H9 (cell line): ENCODE data around the gene SPATA31E1. TPM values are rescaled to one million over a fixed set of nuclear protein-coding genes. Genes with fewer than 3 reads are reported as not detected.

Source experiments
- DNase-seq: peaks from one replicate; pipeline ENCODE4 v3.0.0-alpha.2; 2017
- H2AFZ ChIP-seq: one replicate; pipeline ENCODE4 v1.6.1; 2013; ENCODE audit warnings: mild to moderate bottlenecking, low read length, control low read depth, moderate library complexity
- H2AK5ac ChIP-seq: 2 replicates; pipeline ENCODE4 v1.6.1; 2013; ENCODE audit warnings: low read length, control low read depth, mixed read lengths; ENCODE audit not compliant: insufficient read length
- H2BK120ac ChIP-seq: one replicate; pipeline ENCODE4 v1.6.1; 2013; ENCODE audit warnings: low read depth, mild to moderate bottlenecking, low read length, control low read depth, inconsistent platforms; ENCODE audit not compliant: poor library complexity, severe bottlenecking
- H2BK12ac ChIP-seq: 2 replicates; pipeline ENCODE4 v1.6.1; 2013; ENCODE audit warnings: low read length, control low read depth, mixed read lengths, low read depth; ENCODE audit not compliant: insufficient read length
- H2BK15ac ChIP-seq: 2 replicates; pipeline ENCODE4 v1.6.1; 2013; ENCODE audit warnings: low read depth, low read length, control low read depth
- H2BK20ac ChIP-seq: one replicate; pipeline ENCODE4 v1.6.1; 2013; ENCODE audit warnings: low read depth, mild to moderate bottlenecking, low read length, control low read depth, inconsistent platforms; ENCODE audit not compliant: poor library complexity, severe bottlenecking
- H2BK5ac ChIP-seq: 2 replicates; pipeline ENCODE4 v1.6.1; 2013; ENCODE audit warnings: low read length, control low read depth, mixed read lengths; ENCODE audit not compliant: insufficient read length
- H3K14ac ChIP-seq: 2 replicates; pipeline ENCODE4 v1.6.1; 2013; ENCODE audit warnings: low read length, control low read depth; ENCODE audit not compliant: insufficient read depth
- H3K18ac ChIP-seq: 2 replicates; pipeline ENCODE4 v1.6.1; 2013; ENCODE audit warnings: low read depth, mild to moderate bottlenecking, mixed read lengths, low read length, control low read depth; ENCODE audit not compliant: insufficient read length
- H3K23ac ChIP-seq: 2 replicates; pipeline ENCODE4 v1.6.1; 2013; ENCODE audit warnings: low read length, control low read depth, mixed read lengths, low read depth; ENCODE audit not compliant: insufficient read length
- H3K23me2 ChIP-seq: 2 replicates; pipeline ENCODE4 v1.6.1; 2013; ENCODE audit warnings: low read depth, mild to moderate bottlenecking, mixed read lengths, low read length, control low read depth; ENCODE audit not compliant: insufficient read length, poor library complexity, severe bottlenecking
- H3K27ac ChIP-seq: 2 replicates; pipeline ENCODE4 v1.5.1; 2013; ENCODE audit warnings: low read length, control low read depth, mixed read lengths, low read depth; ENCODE audit not compliant: insufficient read length
- H3K27me3 ChIP-seq: 2 replicates; pipeline ENCODE4 v1.6.1; 2013; ENCODE audit warnings: low read length, control low read depth, inconsistent platforms; ENCODE audit not compliant: insufficient read depth
- H3K4ac ChIP-seq: 2 replicates; pipeline ENCODE4 v1.6.1; 2013; ENCODE audit warnings: low read depth, mild to moderate bottlenecking, control low read depth, inconsistent platforms, low read length, moderate library complexity
- H3K4me1 ChIP-seq: 2 replicates; pipeline ENCODE4 v1.6.1; 2013; ENCODE audit warnings: low read length, control low read depth, inconsistent platforms; ENCODE audit not compliant: insufficient read depth
- H3K4me2 ChIP-seq: 2 replicates; pipeline ENCODE4 v1.6.1; 2013; ENCODE audit warnings: low read length, control low read depth, mixed read lengths; ENCODE audit not compliant: insufficient read length, insufficient read depth
- H3K56ac ChIP-seq: 2 replicates; pipeline ENCODE4 v1.6.1; 2013; ENCODE audit warnings: low read depth, mild to moderate bottlenecking, mixed read lengths, low read length, control low read depth; ENCODE audit not compliant: insufficient read length
- H3K79me1 ChIP-seq: 2 replicates; pipeline ENCODE4 v1.6.1; 2013; ENCODE audit warnings: low read depth, mild to moderate bottlenecking, moderate library complexity, low read length, control low read depth, inconsistent platforms; ENCODE audit not compliant: insufficient read depth, poor library complexity, severe bottlenecking
- H3K79me2 ChIP-seq: 2 replicates; pipeline ENCODE4 v1.6.1; 2013; ENCODE audit warnings: low read length, control low read depth, inconsistent platforms; ENCODE audit not compliant: insufficient read depth
- H3K9ac ChIP-seq: 2 replicates; pipeline ENCODE4 v1.6.1; 2013; ENCODE audit warnings: low read length, control low read depth, mixed read lengths; ENCODE audit not compliant: insufficient read length; ENCODE audit errors: extremely low read depth
- H3K9me3 ChIP-seq: one replicate; pipeline ENCODE4 v1.6.1; 2013; ENCODE audit warnings: low read depth, low read length, inconsistent platforms; ENCODE audit not compliant: control insufficient read depth
- H3T11ph ChIP-seq: one replicate; pipeline ENCODE4 v1.6.1; 2013; ENCODE audit warnings: mild to moderate bottlenecking, low read length, control low read depth, inconsistent platforms
- H4K20me1 ChIP-seq: one replicate; pipeline ENCODE4 v1.6.1; 2013; ENCODE audit not compliant: control insufficient read depth, insufficient read length, insufficient read depth
- H4K5ac ChIP-seq: 2 replicates; pipeline ENCODE4 v1.6.1; 2013; ENCODE audit warnings: low read depth, mild to moderate bottlenecking, mixed read lengths, low read length, control low read depth; ENCODE audit not compliant: insufficient read length
- H4K8ac ChIP-seq: replicated peaks from 2 replicates; pipeline ENCODE4 v1.6.1; 2013; ENCODE audit warnings: low read length, control low read depth, mixed read lengths, low read depth; ENCODE audit not compliant: insufficient read length
- H4K91ac ChIP-seq: 2 replicates; pipeline ENCODE4 v1.6.1; 2013; ENCODE audit warnings: low read depth, mild to moderate bottlenecking, moderate library complexity, mixed read lengths, low read length, control low read depth; ENCODE audit not compliant: insufficient read length
- H3K27ac Mint-ChIP-seq, 3 experiments: 2 replicates in 2 of 3; 3 replicates in 1 of 3; pipeline ENCODE4 v1.8.0; 2020 to 2021; ENCODE audit warnings: mixed read lengths in 3 of 3, mild to moderate bottlenecking in 1 of 3, moderate library complexity in 1 of 3
- H3K27me3 Mint-ChIP-seq: 2 replicates; pipeline ENCODE4 v1.8.0; 2021; ENCODE audit warnings: low read depth, mild to moderate bottlenecking, moderate library complexity, mixed read lengths
- H3K36me3 Mint-ChIP-seq, 3 experiments: 2 replicates in 2 of 3; 3 replicates in 1 of 3; pipeline ENCODE4 v1.8.0; 2020 to 2021; ENCODE audit warnings: low read depth in 3 of 3, mixed read lengths in 3 of 3; ENCODE audit not compliant: insufficient read depth in 1 of 3
- H3K4me1 Mint-ChIP-seq, 2 experiments: 2 replicates each; pipeline ENCODE4 v1.8.0; 2020; ENCODE audit warnings: mixed read lengths in 2 of 2
- H3K4me3 Mint-ChIP-seq, 2 experiments: 2 replicates in 1 of 2; 3 replicates in 1 of 2; pipeline ENCODE4 v1.8.0; 2020 to 2021; ENCODE audit warnings: mild to moderate bottlenecking in 2 of 2, mixed read lengths in 2 of 2, moderate library complexity in 1 of 2
- H3K9me3 Mint-ChIP-seq, 2 experiments: 2 replicates in 1 of 2; 3 replicates in 1 of 2; pipeline ENCODE4 v1.8.0; 2020; ENCODE audit warnings: mild to moderate bottlenecking in 2 of 2, mixed read lengths in 2 of 2, moderate library complexity in 1 of 2
- CTCF ChIP-seq: fragments of 200-600 bp; sonication (generic); conservative IDR thresholded peaks from 3 replicates; pipeline ENCODE4 v1.8.0; 2021; ENCODE audit warnings: antibody characterized with exemption, mild to moderate bottlenecking
- WGBS: extraction: QIAGEN DNeasy Blood & Tissue Kit; methylation state at CpG from one replicate; pipeline ENCODE4 v1.1.7; 2013; ENCODE audit warnings: missing lambda C conversion rate, low lambda C conversion rate, mixed read lengths; ENCODE audit not compliant: insufficient read length; ENCODE audit errors: extremely low coverage; 5-methylcytosine and 5-hydroxymethylcytosine counted together
- total RNA-seq: library from RNA; stranded (reverse); gene quantifications from 2 replicates; pipeline ENCODE4 v1.2.1, GENCODE V29; 2021

SPATA31E1 gene
- total RNA-seq, 1 experiment from 2014 or later: 0.09 TPM

GRCh38 chr9:87873607-87874303, 8.9 kb upstream of the SPATA31E1 start:
- peak; percentile 15 for DNase-seq
- no peak overlapping the region for H3T11ph ChIP-seq
- H4K20me1 ChIP-seq: no peaks in the 10 kb centered on the region
- no peak overlapping the region for H4K5ac ChIP-seq
- H3K36me3 Mint-ChIP-seq: peaks cover 2 to 8% (median 3%) of the 10 kb centered on the region in 3 experiments; a peak in 4 of 7 replicates
- no peak overlapping the region for H2BK15ac ChIP-seq
- no CpG with 5 or more reads among the region's 5 CpGs for WGBS
- H3K9me3 ChIP-seq: no peaks in the 10 kb centered on the region
- peaks cover 3% of the 10 kb centered on the region for H3K27me3 Mint-ChIP-seq
- no peak overlapping the region for H4K91ac ChIP-seq
- H3K4me1 ChIP-seq: peaks cover 7% of the 10 kb centered on the region; the same call in 1 of the 2 replicates
- H2BK12ac ChIP-seq: no peak overlapping the region
- H2BK120ac ChIP-seq: no peak overlapping the region
- peaks cover 0 to 9% of the 10 kb centered on the region in 2 experiments; a peak in 2 of 5 replicates for H3K9me3 Mint-ChIP-seq
- no peaks in the 10 kb centered on the region for H3K23me2 ChIP-seq
- no peak for TF ChIP-seq CTCF
- no peak overlapping the region for H3K14ac ChIP-seq
- no peak overlapping the region for H3K18ac ChIP-seq
- no peak overlapping the region for H3K56ac ChIP-seq
- no peak overlapping the region for H3K23ac ChIP-seq
- no peaks in the 10 kb centered on the region for H3K79me1 ChIP-seq
- no peak overlapping the region for H2BK20ac ChIP-seq
- H3K79me2 ChIP-seq: no peaks in the 10 kb centered on the region
- H3K27me3 ChIP-seq: no peaks in the 10 kb centered on the region
- no peak overlapping the region for H2BK5ac ChIP-seq
- no peak overlapping the region for H3K4me2 ChIP-seq
- no peak overlapping the region for H3K27ac Mint-ChIP-seq
- no peak overlapping the region for H4K8ac ChIP-seq
- H3K4me1 Mint-ChIP-seq: peaks cover 22% of the 10 kb centered on the region in 2 experiments
- no peak overlapping the region for H3K27ac ChIP-seq
- H2AFZ ChIP-seq: no peak overlapping the region
- no peak overlapping the region for H3K9ac ChIP-seq
- H3K4me3 Mint-ChIP-seq: no peak overlapping the region
- H2AK5ac ChIP-seq: no peak overlapping the region
- no peak overlapping the region for H3K4ac ChIP-seq
